HG03108 (cell line): ENCODE data around the gene SYNJ1.
"Not testable (repeated sequence)": the region's sequence is repeated elsewhere in the genome, so short reads cannot be mapped to it uniquely, and the experiment has no call there.

ENCODE experiments used
- ATAC-seq: cut with Tn5 transposase; IDR thresholded peaks from one replicate; pipeline ENCODE4 v1.9.1; 2021; ENCODE audit warnings: moderate library complexity; ENCODE audit not compliant: unreplicated experiment

The SYNJ1 gene

GRCh38 chr21:32613436-32614043, 114.3 kb downstream of the SYNJ1 start:
- ATAC-seq, result no peak

GRCh38 chr21:32612999-32613337, 114.8 kb downstream of the SYNJ1 start:
- no peak for ATAC-seq

- peak; percentile 90 for ATAC-seq
Measured at GRCh38 chr21:32612075-32612998, 115.5 kb downstream of the SYNJ1 start, which contains the start of gene CFAP298. Gene CFAP298, minus strand, starts transcription at chr21:32612377. Its CDS starts 134 bp downstream, at chr21:32612243.

- ATAC-seq, result no peak
Measured at GRCh38 chr21:32611471-32611997, 116.3 kb downstream of the SYNJ1 start.

GRCh38 chr21:32610940-32611339, 116.9 kb downstream of the SYNJ1 start:
- not testable (repeated sequence) for ATAC-seq

GRCh38 chr21:32608851-32609250, 119.0 kb downstream of the SYNJ1 start:
- no peak for ATAC-seq

- ATAC-seq, result no peak
Measured at GRCh38 chr21:32605469-32605868, 122.3 kb downstream of the SYNJ1 start.

- ATAC-seq, result no peak
Measured at GRCh38 chr21:32604464-32604863, 123.3 kb downstream of the SYNJ1 start.

GRCh38 chr21:32603131-32603530, 124.7 kb downstream of the SYNJ1 start:
- ATAC-seq, result no peak

- ATAC-seq, result no peak
Measured at GRCh38 chr21:32602099-32602498, 125.7 kb downstream of the SYNJ1 start.

GRCh38 chr21:32599526-32599925, 128.3 kb downstream of the SYNJ1 start:
- ATAC-seq, result no peak

GRCh38 chr21:32599091-32599490, 128.7 kb downstream of the SYNJ1 start:
- no peak for ATAC-seq

- ATAC-seq, result no peak
Measured at GRCh38 chr21:32597205-32597604, 130.6 kb downstream of the SYNJ1 start.

- no peak for ATAC-seq
Measured at GRCh38 chr21:32595431-32595830, 132.4 kb downstream of the SYNJ1 start.

GRCh38 chr21:32593690-32594089, 134.1 kb downstream of the SYNJ1 start:
- ATAC-seq, result no peak

- ATAC-seq, result no peak
Measured at GRCh38 chr21:32592929-32593502, 134.8 kb downstream of the SYNJ1 start.

- no peak for ATAC-seq
Measured at GRCh38 chr21:32590130-32590529, 137.7 kb downstream of the SYNJ1 start.

- no peak for ATAC-seq
Measured at GRCh38 chr21:32587651-32588050, 140.2 kb downstream of the SYNJ1 start.

- no peak for ATAC-seq
Measured at GRCh38 chr21:32587120-32587519, 140.7 kb downstream of the SYNJ1 start.

- no peak for ATAC-seq
Measured at GRCh38 chr21:32585970-32586369, 141.8 kb downstream of the SYNJ1 start.

- ATAC-seq, result no peak
Measured at GRCh38 chr21:32585042-32585710, 142.6 kb downstream of the SYNJ1 start, which contains the start of gene TCP10L. Gene TCP10L, minus strand, starts transcription at chr21:32585523. Its CDS starts 1,219 bp downstream, at chr21:32584304.
